ENCODE data around the gene MRPL12. TPM values are rescaled to one million over a fixed set of nuclear protein-coding genes. Genes with fewer than 3 reads are reported as not detected.

The MRPL12 gene
- polyA plus RNA-seq, 3 donors = 21.2 to 57.0 (median 38.3) TPM

DNA sequence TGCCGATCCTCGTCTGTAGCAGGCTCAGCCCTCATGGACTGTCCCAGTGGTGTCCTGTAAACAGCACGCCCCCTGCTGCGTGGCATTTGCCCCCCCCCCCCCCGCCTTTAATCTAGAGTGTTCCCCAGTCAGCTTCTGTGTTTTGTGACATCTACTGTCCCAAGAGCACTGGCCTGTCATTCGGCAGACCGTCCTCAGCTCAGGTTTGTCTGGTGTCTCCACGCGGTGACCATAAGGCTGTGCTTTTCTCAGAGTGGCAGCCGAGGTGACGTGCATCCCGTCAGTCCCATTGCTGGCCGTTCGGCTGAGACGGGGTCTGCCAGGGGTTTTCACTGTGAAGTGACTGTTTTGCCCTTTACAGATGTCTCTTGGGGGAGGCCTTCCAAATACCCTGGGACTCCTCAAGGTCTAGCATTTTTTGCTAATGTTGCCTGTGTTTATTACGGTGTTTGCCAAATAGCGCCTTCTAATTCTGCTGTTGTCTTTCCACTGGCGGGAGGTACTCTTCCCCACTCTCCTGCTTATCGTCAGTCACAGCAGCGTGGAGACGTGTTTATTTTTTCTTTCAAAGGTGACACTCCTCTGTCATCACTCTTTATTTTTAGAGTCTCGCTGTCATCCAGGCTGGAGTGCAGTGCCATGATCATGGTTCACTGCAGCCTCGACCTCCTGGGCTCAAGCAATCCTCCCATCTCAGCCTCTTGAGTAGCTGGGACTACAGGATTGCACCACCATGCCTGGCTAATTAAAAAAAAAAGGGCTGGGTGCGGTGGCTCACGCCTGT is 5.7 kb upstream of the MRPL12 start:
- Histone ChIP-seq H3K9me3 (replicated peaks in 1 of 2; ENCODE audit: control insufficient read depth in 1 of 2, insufficient read depth in 1 of 2, low read length in 2 of 2) (no peaks in the 10 kb centered on the region), H3K9ac (ENCODE audit: insufficient read depth, low read length, poor library complexity, severe bottlenecking) (no peak overlapping the region), H3K27me3 (ENCODE audit: control insufficient read depth in 2 of 2, insufficient read depth in 2 of 2, low read length in 2 of 2) (no peaks in the 10 kb centered on the region), H3K4me2 (replicated peaks; ENCODE audit: extremely low read depth, low read length, poor library complexity, severe bottlenecking) (no peak overlapping the region), H3K79me2 (ENCODE audit: insufficient read depth, low read length) (peaks cover 51% of the 10 kb centered on the region), H3K27ac (ENCODE audit: low read depth in 1 of 2, low read length in 2 of 2) (no peak overlapping the region), H2AFZ (ENCODE audit: insufficient read depth, low read depth, low read length, poor library complexity, severe bottlenecking) (no peak overlapping the region), H3K4me3 (replicated peaks in 1 of 3; ENCODE audit: low read depth in 2 of 3, low read length in 3 of 3) (no peak overlapping the region), H3K36me3 (replicated peaks in 1 of 2; ENCODE audit: control insufficient read depth in 1 of 2, insufficient read depth in 2 of 2, low read length in 2 of 2) (peaks cover 79 to 93% of the 10 kb centered on the region in 2 donors), H4K20me1 (ENCODE audit: insufficient read depth, low read length) (peaks cover 93% of the 10 kb centered on the region), H3K4me1 (ENCODE audit: control insufficient read depth in 1 of 2, insufficient read depth in 2 of 2, low read length in 2 of 2) (peaks cover 10 to 12% of the 10 kb centered on the region in 2 donors)
- WGBS (ENCODE audit: insufficient coverage) = 94% methylated on average over 23 of the region's 25 CpGs
- TF ChIP-seq, protein P1, sequence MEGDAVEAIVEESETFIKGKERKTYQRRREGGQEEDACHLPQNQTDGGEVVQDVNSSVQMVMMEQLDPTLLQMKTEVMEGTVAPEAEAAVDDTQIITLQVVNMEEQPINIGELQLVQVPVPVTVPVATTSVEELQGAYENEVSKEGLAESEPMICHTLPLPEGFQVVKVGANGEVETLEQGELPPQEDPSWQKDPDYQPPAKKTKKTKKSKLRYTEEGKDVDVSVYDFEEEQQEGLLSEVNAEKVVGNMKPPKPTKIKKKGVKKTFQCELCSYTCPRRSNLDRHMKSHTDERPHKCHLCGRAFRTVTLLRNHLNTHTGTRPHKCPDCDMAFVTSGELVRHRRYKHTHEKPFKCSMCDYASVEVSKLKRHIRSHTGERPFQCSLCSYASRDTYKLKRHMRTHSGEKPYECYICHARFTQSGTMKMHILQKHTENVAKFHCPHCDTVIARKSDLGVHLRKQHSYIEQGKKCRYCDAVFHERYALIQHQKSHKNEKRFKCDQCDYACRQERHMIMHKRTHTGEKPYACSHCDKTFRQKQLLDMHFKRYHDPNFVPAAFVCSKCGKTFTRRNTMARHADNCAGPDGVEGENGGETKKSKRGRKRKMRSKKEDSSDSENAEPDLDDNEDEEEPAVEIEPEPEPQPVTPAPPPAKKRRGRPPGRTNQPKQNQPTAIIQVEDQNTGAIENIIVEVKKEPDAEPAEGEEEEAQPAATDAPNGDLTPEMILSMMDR (IDR thresholded peaks at IDR 0.05) = no peak
- intact Hi-C loops (cut with micrococcal nuclease) = no loop called here
- Mint-ChIP-seq H3K27me3 (ENCODE audit: low read depth in 3 of 3) (peaks cover 0 to 1% (median under 1%) of the 10 kb centered on the region in 3 donors), H3K27ac (peak overlapping the region in 4 of 7 donors; percentile 17 to 53 (median 36)), H3K4me3 (no peak overlapping the region), H3K4me1 (peaks cover 15% of the 10 kb centered on the region), H3K36me3 (peaks cover 49 to 91% of the 10 kb centered on the region in 2 donors), H3K9me3 (peaks cover 0 to 2% (median 0%) of the 10 kb centered on the region in 7 donors)
- DNase-seq = no peak

DNA sequence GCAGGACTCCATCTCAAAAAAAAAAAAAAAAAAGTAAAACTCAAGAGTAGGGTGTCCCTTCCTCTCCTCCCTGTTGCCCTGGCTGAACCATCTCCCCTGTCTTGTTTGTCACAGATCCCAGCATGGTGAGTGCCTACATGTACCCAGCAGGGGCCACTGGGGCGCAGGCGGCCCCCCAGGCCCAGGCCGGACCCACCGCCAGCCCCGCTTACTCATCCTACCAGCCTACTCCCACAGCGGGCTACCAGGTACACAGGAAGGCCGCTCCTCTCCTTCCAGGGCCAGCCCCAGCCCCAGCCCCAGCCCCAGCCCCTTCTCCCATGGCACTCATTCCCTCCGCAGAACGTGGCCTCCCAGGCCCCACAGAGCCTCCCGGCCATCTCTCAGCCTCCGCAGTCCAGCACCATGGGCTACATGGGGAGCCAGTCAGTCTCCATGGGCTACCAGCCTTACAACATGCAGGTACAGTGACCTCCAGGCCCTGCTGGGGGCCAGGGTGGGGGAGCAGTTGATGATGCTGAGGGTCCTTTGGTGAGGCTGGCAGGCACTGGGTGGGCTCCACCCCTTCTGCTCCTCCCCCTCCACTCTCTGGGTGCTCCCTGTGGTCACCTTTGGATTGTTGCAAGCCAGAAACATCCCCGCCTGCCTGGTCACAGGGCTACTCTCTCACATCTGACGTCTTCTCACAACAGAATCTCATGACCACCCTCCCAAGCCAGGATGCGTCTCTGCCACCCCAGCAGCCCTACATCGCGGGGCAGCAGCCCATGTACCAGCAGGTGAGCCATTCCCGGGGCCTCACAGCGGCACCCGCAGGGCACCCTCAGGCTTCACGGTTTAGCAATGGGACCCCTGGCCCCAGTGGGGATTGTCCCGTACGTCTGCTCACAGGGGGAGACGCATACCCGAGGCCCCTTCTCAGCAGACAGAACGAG is 2.5 kb upstream of the MRPL12 start:
- TF ChIP-seq, protein P1 (IDR thresholded peaks at IDR 0.05) = no peak

More for the DNA sequence above, 2.5 kb upstream of the MRPL12 start:
- no peaks in the 10 kb centered on the region for H3K9me3 ChIP-seq (replicated peaks in 1 of 2; ENCODE audit: control insufficient read depth in 1 of 2, insufficient read depth in 1 of 2, low read length in 2 of 2)
- H3K4me1 Mint-ChIP-seq = peaks cover 29% of the 10 kb centered on the region
- H3K36me3 Mint-ChIP-seq = peaks cover 49 to 73% of the 10 kb centered on the region in 2 donors
- H3K9me3 Mint-ChIP-seq = peaks cover 0 to 2% (median 0%) of the 10 kb centered on the region in 7 donors
- intact Hi-C loops (cut with micrococcal nuclease) = loop anchor here in 1 of 2 donors (5.0 kb wide), 1 partner anchor 33 kb away; the partner anchor contains the start of genes CCDC137 and OXLD1
- H3K27me3 Mint-ChIP-seq (ENCODE audit: low read depth in 3 of 3) = peaks cover 0 to 5% (median 1%) of the 10 kb centered on the region in 3 donors
- peak overlapping the region in 1 of 2 donors; percentile 97 for H3K27ac ChIP-seq (ENCODE audit: low read depth in 1 of 2, low read length in 2 of 2)
- H3K36me3 ChIP-seq (replicated peaks in 1 of 2; ENCODE audit: control insufficient read depth in 1 of 2, insufficient read depth in 2 of 2, low read length in 2 of 2) = peaks cover 52 to 65% of the 10 kb centered on the region in 2 donors
- H2AFZ ChIP-seq (ENCODE audit: insufficient read depth, low read depth, low read length, poor library complexity, severe bottlenecking) = no peak overlapping the region
- peak overlapping the region in 5 of 7 donors; percentile 19 to 79 (median 48) for H3K27ac Mint-ChIP-seq
- no peak overlapping the region for H3K4me3 ChIP-seq (replicated peaks in 1 of 3; ENCODE audit: low read depth in 2 of 3, low read length in 3 of 3)
- H3K9ac ChIP-seq (ENCODE audit: insufficient read depth, low read length, poor library complexity, severe bottlenecking) = no peak overlapping the region
- no peaks in the 10 kb centered on the region for H3K27me3 ChIP-seq (ENCODE audit: control insufficient read depth in 2 of 2, insufficient read depth in 2 of 2, low read length in 2 of 2)
- WGBS (ENCODE audit: insufficient coverage) = 92% methylated on average over 24 of the region's 25 CpGs
- no peak overlapping the region for H3K4me2 ChIP-seq (replicated peaks; ENCODE audit: extremely low read depth, low read length, poor library complexity, severe bottlenecking)
- no peak for DNase-seq
- H3K4me1 ChIP-seq (ENCODE audit: control insufficient read depth in 1 of 2, insufficient read depth in 2 of 2, low read length in 2 of 2) = peaks cover 22 to 32% of the 10 kb centered on the region in 2 donors
- no peak overlapping the region for H3K4me3 Mint-ChIP-seq
- peaks cover 75% of the 10 kb centered on the region for H3K79me2 ChIP-seq (ENCODE audit: insufficient read depth, low read length)
- peaks cover 65% of the 10 kb centered on the region for H4K20me1 ChIP-seq (ENCODE audit: insufficient read depth, low read length)

All from CD14-positive monocyte (primary cell).